Activated CD4-positive, alpha-beta T cell treated with anti-CD3 and anti-CD28 coated beads for 48 hours (primary cell): ENCODE data around the gene OR52E8.
A peak's percentile ranks its signal among the peaks of the same experiment; 100 is the strongest.

Experiments used
- DNase-seq: peaks from one replicate; pipeline ENCODE4 v3.0.0-alpha.2; 2020

OR52E8 gene

DNA sequence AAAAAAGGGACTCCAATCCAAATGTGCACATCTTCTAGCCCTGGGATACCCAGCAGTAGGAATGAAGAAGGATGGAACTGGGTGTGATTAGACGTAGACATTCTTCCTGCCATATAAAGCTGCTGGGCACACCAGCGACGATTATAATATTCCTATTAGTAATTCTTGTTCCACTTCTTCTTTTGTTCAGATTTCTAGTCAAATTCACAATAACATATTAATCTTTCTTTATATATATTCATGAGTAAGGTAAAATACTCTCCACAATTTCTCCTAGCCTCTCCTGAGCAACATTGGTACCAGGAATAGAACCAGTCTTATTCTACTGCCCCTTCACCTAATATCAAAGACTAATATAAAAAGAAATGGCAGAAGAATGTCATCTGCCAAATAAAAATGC is at the start of gene OR52E8:
Gene OR52E8, minus strand, starts transcription at position 101 of the 400 bp plus-strand sequence. Its CDS starts 0 bp downstream, at position 101.
- no peak for DNase-seq

DNA sequence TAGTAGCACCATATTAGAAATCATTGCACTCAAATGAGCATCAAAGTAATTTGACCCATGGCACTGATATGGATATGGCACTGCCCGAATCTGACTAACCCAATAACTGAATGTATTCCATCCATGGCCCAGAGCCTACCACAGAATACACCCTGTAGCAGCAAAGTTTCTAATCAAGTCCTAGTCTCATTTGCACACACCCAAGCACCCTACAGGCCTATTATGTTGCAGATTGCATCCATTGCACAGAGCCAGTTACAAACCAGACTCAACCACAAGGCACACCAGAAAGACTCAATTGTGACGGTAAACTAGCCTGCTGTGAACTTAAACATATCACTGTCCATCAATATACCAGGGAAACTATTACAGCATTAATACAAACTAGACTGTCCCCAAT is 42.0 kb upstream of the OR52E8 start:
- DNase-seq = no peak

DNA sequence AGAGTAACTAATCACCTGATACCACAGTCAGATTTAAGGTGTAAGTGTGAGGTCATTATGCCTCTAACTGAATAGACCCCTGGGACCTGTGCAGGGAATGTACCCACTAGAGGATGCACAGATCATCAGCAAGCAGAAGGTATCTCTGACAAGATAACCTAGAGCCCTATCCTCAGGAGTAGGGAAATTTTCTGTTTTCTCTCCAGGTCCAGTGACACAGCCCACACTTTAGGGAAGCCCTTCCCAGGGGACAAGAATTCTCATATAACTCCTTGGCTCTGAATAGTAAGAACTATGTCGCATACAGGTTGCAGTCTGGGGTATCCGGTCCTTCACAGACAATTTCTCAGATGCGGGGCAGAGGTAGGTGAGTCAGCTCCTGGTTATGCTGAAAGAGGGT is 35.4 kb upstream of the OR52E8 start, which contains the start of gene OR52E5:
Gene OR52E5, plus strand, starts transcription at position 301 of the 400 bp plus-strand sequence. CDS start 7,569 bp downstream, outside the sequence.
- DNase-seq = no peak

DNA sequence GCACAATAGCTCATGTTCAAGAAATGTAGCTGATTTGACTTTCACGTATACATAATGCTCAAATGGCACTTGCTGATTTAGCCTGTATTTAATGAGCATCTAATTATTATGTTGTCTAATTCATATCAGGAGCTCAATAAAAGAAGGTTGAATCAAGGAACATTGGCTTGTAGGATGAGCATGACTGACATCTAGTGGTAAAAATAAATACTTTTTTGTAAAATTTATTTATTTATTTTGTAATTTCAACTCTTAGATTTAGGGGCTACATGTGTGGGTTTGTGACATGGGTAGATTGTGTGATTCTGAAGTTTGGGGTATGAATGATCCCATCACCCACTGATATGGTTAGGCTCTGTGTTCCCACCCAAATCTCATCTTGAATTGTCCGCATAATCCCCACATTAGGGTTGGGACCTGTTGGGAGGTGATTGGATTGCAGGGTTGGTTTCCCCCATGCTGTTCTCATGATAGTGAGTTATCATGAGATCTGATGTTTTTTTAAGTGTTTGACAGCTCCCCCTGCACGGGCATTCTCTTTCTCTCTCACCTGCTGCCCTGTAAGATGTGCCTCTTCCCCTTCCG is 33.8 kb upstream of the OR52E8 start:
- no peak for DNase-seq

DNA sequence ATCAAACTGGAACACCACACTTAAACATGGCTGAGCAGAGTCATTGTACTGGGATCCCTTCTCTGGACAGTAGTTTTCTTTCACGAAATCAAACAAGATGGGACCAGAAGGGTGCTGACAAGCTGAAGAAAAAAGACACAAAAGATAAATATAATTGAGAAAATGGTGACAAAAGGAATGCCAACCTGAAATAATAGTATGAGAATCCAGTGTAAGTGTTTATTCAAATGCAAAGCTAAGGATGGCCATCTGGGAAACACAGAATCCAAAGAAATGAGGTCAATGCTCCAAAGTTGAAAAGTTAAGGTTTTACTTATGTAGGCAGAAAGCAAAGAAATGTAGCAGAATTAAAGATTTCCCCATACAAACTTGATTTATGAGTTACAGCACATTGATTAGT is 30.2 kb upstream of the OR52E8 start:
- DNase-seq = no peak

DNA sequence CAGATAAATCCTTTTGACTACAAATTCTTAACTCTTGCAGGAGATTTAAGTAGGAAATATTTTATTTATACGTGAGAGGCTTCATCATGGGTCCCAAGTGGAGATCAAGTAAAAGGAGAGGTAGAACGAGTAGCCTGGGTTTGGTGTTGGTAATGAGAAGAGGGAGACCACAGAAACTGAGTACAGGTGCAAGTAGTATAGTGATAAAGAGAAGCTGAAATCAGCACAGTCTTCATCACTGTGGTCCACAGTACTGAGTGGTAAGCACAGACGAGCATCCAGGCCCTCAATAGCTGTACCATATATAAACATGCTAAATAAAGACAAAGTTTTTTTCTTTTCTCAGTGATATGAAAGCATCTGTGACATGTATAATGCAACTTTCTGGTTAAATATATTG is 29.7 kb upstream of the OR52E8 start:
- no peak for DNase-seq

DNA sequence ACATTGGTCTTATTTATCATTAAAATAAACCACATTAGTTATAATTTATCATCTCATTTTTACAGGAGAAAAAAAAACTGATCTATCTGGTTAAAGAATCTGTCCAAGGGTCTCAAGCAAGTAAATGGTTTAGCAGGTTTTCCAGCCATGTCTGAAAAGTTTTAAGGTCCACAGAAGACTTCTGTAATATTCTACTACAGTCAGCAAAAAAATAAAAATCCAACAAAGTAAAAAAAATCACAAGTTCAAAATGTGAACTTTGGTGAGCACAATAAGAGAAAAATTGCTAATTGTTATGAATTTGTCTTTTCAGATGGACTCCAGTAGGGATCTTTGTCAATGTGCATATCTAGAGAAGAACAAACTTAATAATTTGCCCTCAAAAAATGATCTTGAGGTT is 24.3 kb upstream of the OR52E8 start:
- DNase-seq = no peak

DNA sequence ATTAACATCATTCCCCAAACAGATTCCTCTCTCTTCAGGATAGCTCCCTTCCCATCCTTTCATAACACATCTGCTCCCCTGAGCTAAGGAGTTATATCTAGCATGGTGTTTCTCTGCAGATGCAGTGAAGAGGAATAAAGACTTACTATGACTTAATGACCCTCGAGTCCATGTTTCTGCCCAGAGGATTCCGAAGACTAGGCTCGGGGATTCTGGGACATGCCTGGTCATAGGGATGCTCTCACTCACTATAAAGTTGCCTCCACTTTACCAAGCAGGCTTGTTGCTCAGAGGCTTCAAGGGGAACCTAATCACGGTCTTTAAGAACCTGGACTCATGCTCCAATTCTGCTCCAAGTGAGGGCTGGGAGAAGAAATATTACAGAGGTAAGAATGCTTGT is 22.8 kb upstream of the OR52E8 start, which contains the start of gene OR52E4:
Gene OR52E4, plus strand, starts transcription at position 301 of the 400 bp plus-strand sequence. CDS start 3,664 bp downstream, outside the sequence.
- DNase-seq = no peak

DNA sequence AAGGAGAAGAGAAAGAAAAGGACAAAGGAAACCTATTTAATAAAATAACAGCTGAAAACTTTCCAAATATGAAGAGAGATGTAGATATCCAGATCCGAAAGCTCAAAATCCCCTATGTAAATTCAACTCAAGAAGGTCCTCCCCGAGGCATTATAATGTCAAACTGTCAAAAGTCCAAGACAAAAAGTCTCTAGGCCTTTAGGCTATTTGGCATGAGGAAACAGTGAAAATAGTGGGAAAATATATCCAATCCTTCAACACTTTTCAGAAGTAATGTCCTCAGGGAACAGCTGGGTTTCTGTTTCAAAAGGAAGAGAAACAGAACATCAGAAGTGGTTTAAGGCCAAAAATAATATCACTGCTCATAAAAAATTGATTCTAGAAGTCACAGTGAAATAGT is 21.1 kb upstream of the OR52E8 start:
- no peak for DNase-seq

DNA sequence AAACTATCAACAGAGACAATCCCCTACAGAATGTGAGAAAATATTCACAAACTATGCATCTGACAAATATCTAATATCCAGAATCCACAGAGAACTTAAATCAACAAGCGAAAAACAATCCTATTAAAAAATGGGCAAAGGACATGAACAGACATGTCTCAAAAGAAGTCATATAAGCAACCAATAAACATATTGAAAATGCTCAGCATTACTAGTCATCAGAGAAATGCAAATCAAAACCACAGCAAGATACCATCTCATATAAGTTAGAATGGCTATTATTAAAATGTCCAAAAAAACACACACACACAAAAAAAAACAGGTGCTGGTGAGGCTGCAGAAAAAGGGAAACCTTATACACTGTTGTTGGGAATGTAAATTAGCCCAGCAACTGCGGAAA is 8.3 kb upstream of the OR52E8 start:
- no peak for DNase-seq

DNA sequence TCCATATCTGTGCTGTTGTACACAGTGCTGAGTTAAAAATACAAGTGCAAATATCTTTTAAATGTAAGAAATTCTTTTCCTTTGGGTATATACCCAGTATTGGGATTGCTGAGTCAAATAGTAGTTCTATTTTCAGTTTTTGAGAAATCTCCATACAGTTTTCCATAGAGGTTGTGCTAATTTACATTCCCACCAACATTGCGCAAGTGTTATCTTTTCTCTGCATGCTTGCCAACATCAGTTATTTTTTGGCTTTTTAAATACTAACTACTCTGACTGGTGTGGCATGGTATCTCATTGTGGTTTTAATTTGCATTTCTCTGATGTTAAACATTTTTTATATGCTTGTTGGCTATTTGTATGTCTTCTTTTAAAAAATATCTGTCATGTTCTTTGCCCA is 6.5 kb downstream of the OR52E8 start:
- no peak for DNase-seq

DNA sequence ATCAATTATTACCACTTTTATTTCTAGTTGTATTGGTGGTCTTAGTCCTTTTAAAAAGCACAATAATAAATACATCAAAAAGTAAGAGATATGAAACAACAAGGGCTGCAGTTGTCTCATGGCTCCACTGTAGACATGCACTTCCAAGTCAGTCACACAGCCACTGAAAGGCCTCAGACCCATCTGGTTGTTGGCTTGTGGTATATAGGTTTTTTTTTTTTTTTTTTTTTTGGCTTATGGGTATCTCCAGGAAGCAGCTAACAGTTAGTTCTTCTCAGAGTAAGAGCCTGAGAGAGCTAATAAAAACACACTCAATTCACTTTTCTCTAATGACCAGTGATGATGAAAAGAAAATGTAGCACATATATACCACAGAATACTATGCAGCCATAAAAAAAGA is 9.8 kb downstream of the OR52E8 start:
- DNase-seq = no peak

DNA sequence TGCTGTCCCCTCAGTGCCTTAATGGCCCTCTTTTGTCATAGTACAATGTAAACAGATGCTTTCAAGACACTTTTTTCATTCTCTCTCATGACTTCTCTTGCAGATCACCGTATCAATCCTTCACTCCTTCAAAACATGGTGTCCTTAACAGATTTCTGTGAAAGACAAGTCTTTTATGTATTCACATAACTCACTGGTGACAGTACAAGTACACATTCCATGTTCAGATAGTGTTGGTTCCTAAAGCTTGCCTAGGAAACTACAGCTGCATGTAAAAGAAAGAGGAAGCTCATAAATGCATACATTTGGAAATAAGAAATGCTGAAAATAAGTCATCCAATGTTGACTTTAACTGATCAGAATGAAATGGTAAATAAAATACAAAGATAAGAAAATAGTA is 10.8 kb downstream of the OR52E8 start:
- DNase-seq = no peak

DNA sequence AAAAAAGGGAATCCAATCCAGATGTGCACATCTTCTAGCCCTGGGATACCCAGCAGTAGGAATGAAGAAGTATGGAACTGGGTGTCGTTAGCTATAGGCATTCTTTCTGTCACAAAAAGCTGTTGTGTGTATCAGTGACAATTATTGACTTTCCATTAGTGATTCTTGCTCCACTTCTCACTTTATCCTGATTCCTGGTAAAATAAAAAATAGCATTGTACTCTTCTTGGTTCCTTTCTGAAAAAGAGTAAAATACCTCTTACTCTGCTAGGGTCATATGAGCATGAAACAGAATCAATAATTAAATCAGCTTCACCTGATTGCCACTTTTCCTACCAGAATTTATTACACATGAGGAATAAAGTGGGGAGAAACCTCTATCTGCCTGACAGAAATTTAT is 15.7 kb downstream of the OR52E8 start, which contains the start of gene OR52E6:
Gene OR52E6, minus strand, starts transcription at position 101 of the 400 bp plus-strand sequence. Its CDS starts 0 bp downstream, at position 101.
- DNase-seq = no peak

DNA sequence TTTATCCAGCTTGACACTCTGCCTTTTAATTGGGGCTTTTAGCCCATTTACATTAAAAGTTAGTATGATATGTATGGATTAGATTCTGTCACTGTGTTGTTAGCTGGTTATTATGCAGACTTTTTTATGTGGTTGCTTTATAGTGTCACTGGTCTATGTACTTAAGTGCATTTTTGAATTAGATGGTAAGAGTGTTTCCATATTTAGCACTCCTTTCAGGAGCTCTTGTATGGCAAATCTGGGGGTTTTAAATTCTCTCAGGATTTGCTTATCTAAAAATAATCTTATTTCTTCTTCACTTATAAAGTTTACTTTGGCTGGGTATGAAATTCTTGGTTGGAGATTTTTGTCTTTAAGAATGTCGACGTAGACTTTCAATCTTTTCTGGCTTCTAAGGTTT is 19.8 kb downstream of the OR52E8 start:
- DNase-seq = no peak

DNA sequence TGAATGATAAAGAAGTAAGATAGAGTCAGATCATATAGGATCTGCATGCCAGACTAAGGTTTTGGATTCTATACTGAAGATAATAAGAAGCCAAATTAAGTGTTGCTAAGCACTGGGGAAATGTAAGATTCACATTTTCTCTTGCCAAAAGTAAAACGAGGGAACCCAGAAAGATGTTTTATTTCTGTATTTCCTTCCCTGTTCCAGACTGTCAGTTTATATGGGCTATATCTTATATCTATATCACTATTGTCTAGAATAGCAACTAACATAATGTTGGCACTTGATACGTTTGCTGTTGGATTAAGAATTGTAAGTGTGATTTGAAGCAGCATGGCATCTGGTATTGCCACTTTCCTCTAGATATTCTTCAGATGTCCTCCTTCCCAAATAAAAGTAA is 24.0 kb downstream of the OR52E8 start:
- no peak for DNase-seq

DNA sequence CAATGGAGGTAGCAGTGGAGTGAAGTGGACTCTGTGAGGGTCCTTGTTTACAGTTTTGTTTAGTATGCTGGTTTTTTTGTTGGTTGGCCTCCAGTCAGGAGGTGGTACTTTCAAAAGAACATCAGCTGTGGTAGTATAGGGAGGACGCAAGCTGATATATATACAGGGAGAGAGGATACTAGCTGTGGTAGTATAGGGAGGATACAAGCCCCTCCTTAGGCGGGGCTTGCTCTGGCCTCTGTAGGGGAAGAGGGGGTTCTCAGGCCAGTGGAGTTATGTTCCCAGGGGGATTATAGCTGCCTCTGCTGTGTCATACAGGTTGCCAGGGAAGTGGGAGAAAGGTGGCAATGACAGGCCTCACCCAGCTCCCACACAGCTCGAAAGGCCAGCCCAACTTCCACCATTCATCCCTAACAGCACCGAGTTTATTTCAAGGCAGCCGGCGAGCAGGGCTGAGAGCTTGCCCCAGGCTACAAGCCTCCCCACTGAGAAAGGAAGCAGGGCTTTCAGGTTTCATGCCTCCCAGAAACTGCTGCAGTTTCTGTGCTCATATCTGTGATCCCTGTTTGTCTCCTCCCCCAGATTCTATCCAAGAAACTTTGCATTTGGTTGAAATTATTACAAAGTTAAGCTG is 26.2 kb downstream of the OR52E8 start:
- no peak for DNase-seq

DNA sequence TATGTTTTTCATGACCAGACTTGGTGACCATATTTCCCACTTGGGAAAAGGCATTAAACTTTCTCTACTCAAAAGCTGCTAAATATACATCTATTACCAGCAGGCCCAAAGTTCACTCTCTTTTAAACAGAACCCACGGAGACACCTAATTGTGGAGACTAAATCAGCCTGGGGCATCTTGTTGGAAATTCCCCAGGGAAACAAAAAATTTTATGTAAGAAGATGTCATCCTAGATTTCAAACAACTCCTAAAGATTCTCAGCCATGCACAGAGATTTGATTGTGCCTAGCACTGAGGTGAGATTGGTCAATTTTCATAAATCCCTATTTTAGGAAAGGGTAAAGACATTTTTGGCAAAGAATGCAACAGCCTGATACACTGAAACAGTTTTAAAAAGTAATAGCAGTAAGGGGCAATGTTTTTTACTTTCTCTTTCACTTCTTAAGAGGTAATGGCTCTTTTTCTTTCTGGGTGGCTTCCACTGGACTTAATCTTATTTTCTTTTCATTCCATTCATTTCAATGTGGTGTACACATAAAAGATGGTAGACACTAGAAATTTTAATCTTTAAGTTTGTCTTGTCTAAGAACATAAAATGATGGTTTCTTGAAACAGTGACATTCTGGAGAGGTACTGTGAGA is 39.1 kb downstream of the OR52E8 start:
- no peak for DNase-seq

DNA sequence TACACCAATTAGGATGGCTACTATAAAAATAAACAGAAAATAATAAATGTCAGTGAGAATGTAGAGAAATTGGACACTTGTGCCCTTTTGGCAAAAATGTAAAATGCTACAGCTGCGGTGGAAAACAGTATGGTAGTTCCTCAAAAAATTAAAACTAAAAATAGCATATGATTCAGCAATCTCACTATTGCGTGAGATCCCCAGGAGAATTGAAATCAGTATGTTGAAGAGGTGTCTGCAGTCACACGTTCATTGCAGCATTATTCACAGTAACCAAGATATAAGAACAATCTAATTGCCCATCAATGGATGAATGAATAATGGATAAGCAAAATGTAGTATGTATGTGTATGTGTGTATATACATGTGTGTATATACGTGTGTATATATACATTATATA is 42.0 kb downstream of the OR52E8 start:
- no peak for DNase-seq

DNA sequence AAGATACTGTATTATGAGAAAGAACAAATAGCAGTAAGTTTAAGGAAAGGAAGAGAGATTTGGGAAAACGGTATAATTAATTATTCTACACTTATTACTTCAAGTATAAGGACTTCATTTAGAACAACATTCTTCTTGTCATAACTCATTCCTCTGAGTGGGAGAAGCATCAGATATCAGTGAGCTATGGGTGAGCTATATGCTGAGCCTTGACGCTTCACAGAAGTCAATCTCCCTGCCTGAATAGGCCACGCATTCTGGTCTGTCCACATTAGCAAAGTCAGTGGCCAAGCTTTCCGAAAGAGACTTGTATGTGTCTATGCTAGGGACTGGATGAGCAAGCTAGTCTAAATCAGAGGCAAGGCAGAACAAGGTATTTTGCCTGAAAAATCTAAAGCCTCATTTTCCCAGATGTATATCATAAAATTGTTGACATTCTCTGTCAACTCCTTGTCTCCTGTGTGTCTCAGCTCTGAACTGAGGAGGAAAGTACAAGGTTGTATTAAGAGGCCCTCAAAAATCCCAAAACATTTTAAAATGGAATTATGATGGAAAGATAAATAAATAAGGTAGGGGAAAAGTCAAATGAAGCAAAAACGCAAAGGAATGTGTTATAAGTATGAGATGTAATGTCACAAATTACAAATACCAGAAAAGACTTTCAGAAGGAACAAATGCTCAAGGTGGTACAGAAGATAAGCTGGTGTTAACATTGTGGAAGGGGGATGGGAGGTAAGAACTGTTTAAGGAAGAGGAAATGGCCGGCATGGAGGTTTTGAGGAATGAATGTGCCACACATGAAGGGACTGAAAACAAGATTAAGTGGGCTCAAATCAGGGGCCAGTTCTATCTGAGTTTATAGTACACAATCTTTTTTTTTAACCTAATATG is 47.3 kb downstream of the OR52E8 start:
- DNase-seq = no peak

DNA sequence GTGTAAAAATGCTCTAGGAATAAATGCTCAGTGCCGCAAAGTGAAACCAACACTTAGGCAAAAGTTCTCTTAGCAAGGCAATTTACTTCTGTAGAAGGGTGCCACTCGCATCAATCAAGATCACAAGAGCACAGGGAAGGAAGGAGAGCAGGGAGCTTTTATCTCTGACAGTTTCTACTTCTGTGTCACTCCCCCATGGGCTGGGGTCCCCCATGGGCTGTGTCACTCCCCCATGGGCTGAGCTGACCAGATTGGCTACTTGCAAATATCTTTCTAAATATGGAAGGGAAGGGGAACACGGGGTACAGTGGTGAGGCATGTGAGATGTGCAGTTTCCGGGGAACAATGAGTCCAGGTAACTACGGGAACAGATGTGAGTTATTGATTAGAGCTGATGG is 48.4 kb downstream of the OR52E8 start:
- no peak for DNase-seq

DNA sequence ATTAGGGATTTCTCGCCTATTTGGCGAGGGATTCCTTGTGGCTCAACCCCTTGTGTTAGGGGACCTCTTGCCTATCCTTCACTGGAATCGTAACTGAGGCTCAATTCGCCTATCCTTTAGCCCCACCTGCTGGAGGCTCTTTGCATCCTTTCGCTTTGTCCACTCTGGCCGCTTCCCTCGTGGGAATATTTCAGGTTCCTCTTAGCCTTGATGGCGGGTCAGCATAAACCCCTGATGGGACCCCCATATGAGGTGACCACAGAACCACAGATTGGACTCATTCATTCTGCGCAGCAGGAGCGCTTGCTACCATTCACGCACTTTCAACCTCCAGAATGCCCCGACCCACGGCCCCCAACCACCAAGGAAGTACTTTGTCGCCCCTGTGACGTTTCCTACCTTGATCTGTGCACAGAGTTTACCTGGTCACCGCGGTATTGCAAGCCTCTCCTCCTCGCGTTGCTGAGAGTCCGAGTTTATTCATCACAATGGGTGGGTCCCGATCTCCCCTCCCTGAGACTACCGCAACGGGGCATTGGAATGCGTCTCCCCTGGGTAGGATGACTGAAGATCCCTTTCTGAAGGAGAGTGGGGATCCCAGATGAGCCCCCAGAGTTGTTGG is 48.9 kb downstream of the OR52E8 start, which contains the start of gene OR52N2:
Gene OR52N2, plus strand, starts transcription at position 425 of the 622 bp plus-strand sequence. CDS start 11,412 bp downstream, outside the sequence.
- DNase-seq = peak; percentile 77

DNA sequence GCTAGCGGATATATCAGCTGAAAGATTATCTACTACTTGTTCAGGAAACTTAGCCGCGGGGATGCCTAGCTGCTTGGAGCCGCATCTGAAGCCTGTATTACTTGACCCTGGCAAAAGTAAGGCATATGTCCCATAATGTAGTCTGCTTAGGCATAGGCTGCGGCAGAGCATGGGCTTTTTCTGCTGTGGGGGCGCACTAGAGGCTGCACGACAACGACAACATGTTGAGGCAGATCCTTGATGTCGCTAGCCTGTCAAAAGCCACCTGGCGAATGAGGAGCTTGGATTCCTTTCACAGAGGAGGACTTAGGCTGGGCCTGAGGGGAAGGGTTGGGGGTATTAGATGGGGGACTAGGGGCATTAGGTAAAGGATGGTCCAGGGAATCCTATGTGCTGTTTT is 49.9 kb downstream of the OR52E8 start:
- no peak for DNase-seq
